Endothelial cell of umbilical vein (primary cell): ENCODE results near the gene HDAC4. TPM values are rescaled to one million over a fixed set of nuclear protein-coding genes. Genes with fewer than 3 reads are reported as not detected.

Experiments
- BruUV-seq: library from RNA; stranded (reverse); fragments of 400-500 nt; replicated peaks from 2 replicates; lab custom pipeline; 2021; lab: Mats Ljungman, UMichigan
- CTCF ChIA-PET: fragments of 300-600, 350-600 bp; sonication (Branson Sonifier 250); formaldehyde crosslinking; loops from one replicate; lab custom pipeline; 2021; ENCODE audit warnings: antibody characterized with exemption, inconsistent platforms; lab: Charles Lee
- POLR2A ChIA-PET: fragments of 300-600, 350-600 bp; sonication (Branson Sonifier 250); formaldehyde crosslinking; loops from one replicate; lab custom pipeline; 2021; ENCODE audit warnings: antibody characterized with exemption, inconsistent platforms; lab: Charles Lee
- DNase-seq: peaks from one replicate; pipeline ENCODE4 v3.0.0-alpha.2; 2011; ENCODE audit warnings: low read depth, low spot score
- FAIRE-seq: peaks from 2 replicates; lab custom pipeline; 2011; peaks lifted over from hg19 to GRCh38; lab: Jason Lieb, UNC
- H2AFZ ChIP-seq: 2 replicates; pipeline ENCODE4 v1.6.0; 2012; ENCODE audit warnings: low read depth, low read length, control low read depth, inconsistent platforms
- H3K27ac ChIP-seq: 2 replicates; pipeline ENCODE4 v1.5.1; 2011; ENCODE audit warnings: low read depth, mild to moderate bottlenecking, control low read depth, low read length, moderate library complexity; ENCODE audit not compliant: insufficient read depth
- H3K27me3 ChIP-seq, 2 experiments: 2 replicates each; pipeline versions ENCODE4 v1.6.0 to v1.6.1; 2011; ENCODE audit warnings: low read length in 2 of 2, mixed read lengths in 1 of 2; ENCODE audit not compliant: control insufficient read depth in 2 of 2, insufficient read depth in 2 of 2
- H3K36me3 ChIP-seq, 2 experiments: 2 replicates in 1 of 2; 3 replicates in 1 of 2; pipeline ENCODE4 v1.5.1; 2011; ENCODE audit warnings: low read length in 2 of 2, mild to moderate bottlenecking in 1 of 2, moderate library complexity in 1 of 2; ENCODE audit not compliant: control insufficient read depth in 2 of 2, insufficient read depth in 2 of 2; ENCODE audit errors: extremely low read depth in 1 of 2
- H3K4me1 ChIP-seq: 3 replicates; pipeline ENCODE4 v1.5.1; 2011; ENCODE audit warnings: mild to moderate bottlenecking, low read length; ENCODE audit not compliant: control insufficient read depth, insufficient read depth; ENCODE audit errors: extremely low read depth
- H3K4me2 ChIP-seq: 2 replicates; pipeline ENCODE4 v1.6.1; 2011; ENCODE audit warnings: low read length, control low read depth, mixed read lengths; ENCODE audit not compliant: insufficient read depth
- H3K4me3 ChIP-seq, 3 experiments: fragments of 200-600 bp in 1 of 3; sonication (generic), shearing (Covaris generic) in 1 of 3; replicated peaks in 1 of 3; 2 replicates each; pipeline ENCODE4 v1.5.1; 2011 to 2016; ENCODE audit warnings: control low read depth in 3 of 3, low read length in 3 of 3, mild to moderate bottlenecking in 2 of 3, inconsistent platforms in 1 of 3, low read depth in 1 of 3, moderate library complexity in 1 of 3; ENCODE audit not compliant: insufficient read depth in 1 of 3
- H3K79me2 ChIP-seq: 2 replicates; pipeline ENCODE4 v1.6.0; 2012; ENCODE audit warnings: low read length, inconsistent platforms; ENCODE audit not compliant: control insufficient read depth, insufficient read depth
- H3K9ac ChIP-seq: replicated peaks from 2 replicates; pipeline ENCODE3; 2011; ENCODE audit warnings: low read length, control low read depth; ENCODE audit not compliant: insufficient read depth; ENCODE audit errors: extremely low read depth
- H3K9me1 ChIP-seq: replicated peaks from 3 replicates; pipeline ENCODE4 v1.6.0; 2011; ENCODE audit warnings: mild to moderate bottlenecking, low read length; ENCODE audit not compliant: control insufficient read depth, insufficient read depth; ENCODE audit errors: extremely low read depth
- H3K9me3 ChIP-seq: replicated peaks from 2 replicates; pipeline ENCODE4 v1.5.1; 2012; ENCODE audit warnings: low read length, inconsistent platforms; ENCODE audit not compliant: control insufficient read depth, insufficient read depth
- H4K20me1 ChIP-seq: replicated peaks from 2 replicates; pipeline ENCODE3; 2011; ENCODE audit warnings: mild to moderate bottlenecking, low read length; ENCODE audit not compliant: control insufficient read depth, insufficient read depth; ENCODE audit errors: extremely low read depth
- CTCF ChIP-seq, 2 donors: IDR thresholded peaks; 1 replicate in 1 of 2; 2 replicates in 1 of 2; pipeline ENCODE4 v1.5.1; 2011; ENCODE audit warnings: low read length in 2 of 2, mild to moderate bottlenecking in 2 of 2, moderate library complexity in 2 of 2, control low read depth in 1 of 2, inconsistent platforms in 1 of 2, low read depth in 1 of 2; ENCODE audit not compliant: insufficient read depth in 1 of 2; ENCODE audit errors: extremely low read depth in 1 of 2
- EZH2 ChIP-seq: IDR thresholded peaks from 2 replicates; pipeline ENCODE4 v1.6.1; 2012; ENCODE audit warnings: borderline replicate concordance, low read depth, mild to moderate bottlenecking, moderate library complexity, low read length, inconsistent platforms; ENCODE audit not compliant: severe bottlenecking
- FOS ChIP-seq: IDR thresholded peaks from 2 replicates; pipeline ENCODE4 v1.6.1; 2011; ENCODE audit warnings: mild to moderate bottlenecking, low read length, moderate library complexity, borderline replicate concordance; ENCODE audit not compliant: insufficient read depth
- GATA2 ChIP-seq: IDR thresholded peaks from 2 replicates; pipeline ENCODE4 v1.7.0; 2011; ENCODE audit warnings: low read depth, mild to moderate bottlenecking, moderate library complexity, mixed read lengths, low read length; ENCODE audit not compliant: insufficient read length, insufficient read depth
- JUN ChIP-seq: IDR thresholded peaks from 2 replicates; pipeline ENCODE4 v1.6.1; 2011; ENCODE audit warnings: borderline replicate concordance, low read depth; ENCODE audit not compliant: insufficient read length, insufficient read depth
- MAX ChIP-seq: IDR thresholded peaks from 2 replicates; pipeline ENCODE4 v1.6.1; 2011; ENCODE audit not compliant: insufficient read depth, insufficient read length
- MYC ChIP-seq: IDR thresholded peaks from one replicate; pipeline ENCODE4 v1.6.1; 2011; ENCODE audit warnings: mild to moderate bottlenecking, low read depth, low read length
- POLR2A ChIP-seq: IDR thresholded peaks from 2 replicates; pipeline ENCODE4 v1.6.1; 2012; ENCODE audit warnings: low read depth, mild to moderate bottlenecking, control low read depth, low read length
- POLR2AphosphoS5 ChIP-seq: IDR thresholded peaks from 2 replicates; pipeline ENCODE4 v1.6.1; 2012; ENCODE audit warnings: low read depth, mild to moderate bottlenecking, control low read depth, low read length, moderate library complexity; ENCODE audit not compliant: insufficient read depth
- dilution Hi-C: fragments of 300-500 bp; cut with MboI; formaldehyde crosslinking; loops from one replicate; pipeline ENCODE4 v1.15.0; 2019; ENCODE audit warnings: low sequenced_read_pairs; ENCODE audit not compliant: extremely low pct_ligation_motif_present
- intact Hi-C: fragments of 100-400 bp; cut with micrococcal nuclease; formaldehyde crosslinking; loops from one replicate; pipeline ENCODE4 v1.10.0; 2022
- polyA plus RNA-seq, 4 experiments: library from polyadenylated mRNA; depleted of rRNA in 3 of 4; stranded (reverse) in 3 of 4; unstranded in 1 of 4; fragments of >200 nt; gene quantifications; 2 replicates each; pipeline versions ENCODE4 v1.2.1 to v1.2.3, GENCODE V29; 2011 to 2012; ENCODE audit warnings: missing spikeins in 1 of 4
- total RNA-seq: library from RNA; stranded (reverse); gene quantifications from 2 replicates; pipeline ENCODE4 v1.2.3, GENCODE V29; 2021

The HDAC4 gene
- total and polyA plus RNA-seq, 2 donors (not counting 3 experiments of a cell fraction or from before 2014, with no cell fraction given): 13.4 to 33.0 TPM

- FAIRE-seq (no peak), DNase-seq (no peak)
- no peaks in the 10 kb centered on the region for H4K20me1 ChIP-seq
- ChIA-PET POLR2A (no interaction called here), CTCF (interaction anchor here (1.2 kb wide), 1 partner anchor 18 kb away, joined by 4 read pairs; no protein-coding TSS in a partner anchor)
- no peak overlapping the region for H2AFZ ChIP-seq
- no peaks in the 10 kb centered on the region for H3K9me1 ChIP-seq
- BruUV-seq: no TSS peak
- intact Hi-C loops: no loop called here
- H3K9me3 ChIP-seq: no peaks in the 10 kb centered on the region
- H3K27me3 ChIP-seq: no peaks in the 10 kb centered on the region
- TF ChIP-seq POLR2AphosphoS5 (no peak), EZH2 (no peak), FOS (no peak), GATA2 (no peak), MAX (no peak), JUN (no peak), MYC (no peak), CTCF (IDR thresholded peaks at IDR 0.05; ENCODE audit: extremely low read depth in 1 of 2, insufficient read depth in 1 of 2, low read depth in 1 of 2, low read length in 2 of 2) (no peak), POLR2A (no peak)
- dilution Hi-C loops: no loop called here
- H3K4me2 ChIP-seq: no peak overlapping the region
- no peak overlapping the region for H3K27ac ChIP-seq
- no peaks in the 10 kb centered on the region for H3K79me2 ChIP-seq
- no peaks in the 10 kb centered on the region for H3K36me3 ChIP-seq
- peaks cover 7% of the 10 kb centered on the region for H3K4me1 ChIP-seq
- H3K9ac ChIP-seq: no peak overlapping the region
- no peak overlapping the region for H3K4me3 ChIP-seq
Measured at GRCh38 chr2:239249048-239249447, 151.8 kb downstream of the HDAC4 start.
